HG03280 (cell line): ENCODE measurements around the gene CAPN5.

ENCODE experiments used
- ATAC-seq: cut with Tn5 transposase; IDR thresholded peaks from one replicate; pipeline ENCODE4 v1.9.1; 2021; ENCODE audit warnings: mild to moderate bottlenecking, moderate library complexity; ENCODE audit not compliant: unreplicated experiment

CAPN5 gene

DNA sequence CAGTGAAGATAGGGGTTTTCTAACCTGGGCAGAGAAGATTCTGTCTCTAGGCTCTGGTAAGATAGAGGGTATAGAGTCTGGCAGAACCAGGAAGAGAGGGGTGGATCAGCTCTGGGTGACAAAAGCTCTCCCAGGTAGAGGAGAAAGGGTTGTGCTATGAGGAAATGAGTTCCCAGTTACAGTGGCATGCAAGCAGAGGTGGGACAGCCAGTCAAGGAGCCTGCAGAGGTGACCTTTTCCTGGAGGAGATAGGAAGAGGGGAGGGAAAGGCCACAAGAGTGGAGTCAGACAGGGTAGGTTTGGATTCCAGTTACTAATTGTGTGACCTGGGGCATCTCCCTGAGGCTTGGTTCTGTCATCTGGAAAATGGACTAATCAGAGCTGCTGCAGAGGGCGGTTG is 3.4 kb upstream of the CAPN5 start:
- ATAC-seq, result no peak

DNA sequence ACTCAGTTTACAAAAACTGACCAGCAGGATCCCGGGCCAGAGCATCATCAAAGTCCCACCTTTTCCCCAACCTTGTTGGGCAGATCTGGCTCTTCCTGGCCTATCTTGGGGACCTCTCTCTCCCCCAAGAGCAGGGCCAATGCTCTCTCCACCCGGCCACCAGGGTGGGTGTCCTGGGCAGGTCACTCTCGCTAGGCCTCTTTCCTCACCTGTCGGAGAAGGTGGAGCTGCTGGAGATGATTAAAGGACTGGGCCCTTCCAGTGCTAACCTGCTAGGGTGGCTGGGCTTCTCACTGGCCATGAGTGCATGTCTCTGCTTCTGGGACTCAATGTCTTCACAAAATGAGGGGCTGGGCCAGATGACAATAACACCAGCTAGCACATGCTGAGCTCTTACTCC is 2.9 kb upstream of the CAPN5 start:
- no peak for ATAC-seq

DNA sequence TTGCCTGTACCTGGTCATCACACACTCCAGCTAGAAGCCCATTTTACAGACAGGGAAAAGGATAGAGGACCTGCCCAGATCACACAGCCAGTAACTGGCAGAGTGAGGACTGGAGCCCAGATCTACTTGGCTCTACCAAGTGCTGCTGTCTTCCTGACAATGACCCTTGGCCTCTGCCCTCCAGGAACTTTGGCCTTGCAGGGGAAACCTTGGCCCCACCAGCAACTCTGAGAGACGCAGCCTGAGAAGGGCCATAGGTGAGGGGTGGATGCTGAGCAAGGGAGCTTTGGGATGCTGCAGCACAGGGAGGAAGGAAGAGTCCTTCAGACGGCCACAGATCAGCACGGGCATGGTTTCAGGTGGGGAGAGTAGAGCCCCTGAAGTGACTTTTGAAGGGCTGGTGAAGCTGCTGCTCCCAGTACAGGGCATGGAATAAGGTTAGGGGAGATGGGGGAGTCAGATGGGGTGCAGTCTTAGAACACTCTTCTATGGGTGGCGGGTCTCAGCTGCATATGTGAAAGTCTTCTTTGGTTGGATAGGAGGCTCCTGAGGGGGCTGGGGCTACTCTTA is 2.0 kb upstream of the CAPN5 start:
- ATAC-seq, result no peak

DNA sequence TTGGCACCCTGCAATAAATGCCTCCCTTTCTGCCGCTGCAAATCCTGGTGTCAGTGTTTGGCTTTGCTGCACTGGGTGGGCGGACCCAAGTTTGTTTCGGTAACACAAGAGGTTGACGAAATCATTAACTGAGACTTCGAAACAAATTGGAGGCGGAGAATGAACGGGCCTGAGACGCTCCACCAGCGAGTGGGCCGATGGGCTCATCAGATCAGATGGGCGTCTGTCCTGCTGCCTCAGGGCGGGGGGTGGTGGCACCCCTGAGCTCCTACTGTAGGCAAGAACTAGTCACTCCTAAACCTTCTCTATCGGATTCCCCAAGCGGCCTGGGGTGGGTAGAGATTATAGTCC is 918 bp upstream of the CAPN5 start:
- ATAC-seq, result no peak

DNA sequence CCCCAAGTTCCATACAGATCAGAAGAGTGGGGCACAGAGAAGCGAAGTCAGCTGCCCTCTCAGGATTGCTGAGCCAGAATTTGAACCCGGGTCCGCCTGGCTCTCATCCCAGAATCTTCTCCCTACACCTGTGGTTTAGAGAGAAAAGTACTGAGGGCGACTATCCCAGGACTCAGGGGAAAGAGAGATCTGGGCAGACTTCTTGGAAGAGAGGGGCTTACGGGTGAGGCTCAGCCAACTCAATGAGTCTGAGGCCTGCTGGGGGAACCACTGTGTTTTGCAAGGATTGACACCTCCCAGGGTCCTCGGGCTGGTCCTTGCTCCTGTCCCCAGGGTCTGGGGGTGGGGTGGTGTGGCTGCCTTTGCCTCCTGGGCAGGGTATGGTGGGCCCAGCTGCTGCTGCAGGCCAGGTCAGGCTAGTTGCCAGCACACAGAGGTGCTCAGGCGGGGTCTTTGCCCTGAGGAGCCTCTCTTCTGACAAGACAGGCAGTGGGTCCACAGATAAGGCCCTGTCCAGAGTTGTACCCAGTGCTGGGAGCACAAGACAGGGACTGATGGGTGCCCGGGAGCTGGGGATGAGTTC is 1.2 kb downstream of the CAPN5 start:
- no peak for ATAC-seq

DNA sequence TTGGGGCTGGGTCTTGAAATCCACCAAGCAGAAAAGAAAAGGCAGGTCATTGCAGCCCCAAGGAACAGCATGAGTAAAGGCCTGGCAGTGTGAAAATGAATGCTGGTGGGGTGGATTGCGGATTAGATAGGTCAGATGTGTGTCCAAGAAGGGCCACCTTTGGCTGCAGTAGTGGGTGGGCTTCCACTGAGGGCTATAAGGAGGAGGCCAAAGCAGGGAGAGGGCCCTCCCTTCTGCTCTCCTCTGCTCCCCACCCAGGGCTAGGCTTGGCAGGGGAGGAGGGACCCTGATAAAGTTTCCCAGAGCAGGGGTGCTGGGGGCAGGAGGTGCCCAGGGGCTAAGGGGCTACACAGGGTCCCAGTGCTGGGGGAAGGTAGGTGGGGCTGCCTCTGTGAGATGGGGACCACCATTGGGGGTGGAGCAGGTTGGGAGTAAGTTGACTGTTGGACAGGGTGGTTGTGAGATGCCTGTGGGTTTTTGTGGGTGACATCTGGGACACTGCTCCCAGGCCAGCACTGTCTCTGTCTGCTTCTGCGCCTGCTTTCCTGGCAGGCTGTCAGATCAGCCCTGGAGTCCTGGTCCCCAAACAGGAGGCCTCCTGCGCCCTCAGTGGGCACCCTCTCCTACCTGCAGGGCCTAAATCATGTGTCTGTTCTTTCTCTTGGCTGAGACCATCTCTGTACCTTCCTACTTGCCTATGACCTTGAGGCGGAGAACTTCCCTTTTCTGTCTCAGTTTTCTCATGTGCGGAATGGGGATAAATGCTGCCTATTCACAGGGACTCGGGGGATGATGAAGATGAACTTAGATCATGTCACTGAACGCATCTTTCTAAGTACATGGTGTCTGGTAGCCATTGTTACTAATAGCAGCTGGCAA is 1.9 kb downstream of the CAPN5 start:
- ATAC-seq, result no peak

DNA sequence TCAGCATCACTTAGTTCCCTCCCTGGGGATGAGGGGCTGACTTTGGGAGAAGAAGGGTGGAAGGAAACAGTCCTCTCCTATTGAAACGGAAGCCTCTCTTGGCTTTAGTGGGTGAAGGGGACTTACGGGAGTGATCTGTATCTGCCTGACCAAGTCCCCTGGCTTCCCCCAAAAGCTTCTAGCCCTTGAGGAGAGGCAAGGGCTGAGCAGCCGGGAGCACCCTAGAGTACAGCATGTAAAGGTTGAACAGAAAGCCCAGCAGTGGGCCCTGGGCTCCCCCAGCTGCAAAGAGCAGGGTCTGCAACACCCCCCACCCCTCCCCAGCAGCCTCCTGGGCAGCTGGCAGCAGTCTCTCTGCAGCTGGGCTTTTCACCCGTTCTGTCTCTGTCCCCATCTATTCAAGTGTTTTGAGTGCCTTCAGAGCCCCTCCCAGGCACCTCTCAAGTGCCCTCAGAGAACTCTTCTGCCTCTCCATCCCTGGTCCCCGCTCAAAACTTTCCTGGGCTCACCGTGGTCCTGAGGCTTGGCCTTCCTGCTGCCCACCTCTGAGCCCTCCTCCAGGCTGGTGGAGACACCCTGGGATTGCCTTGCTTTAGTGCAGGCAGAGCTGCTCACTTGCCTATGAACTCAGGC is 2.7 kb downstream of the CAPN5 start:
- ATAC-seq, result no peak

DNA sequence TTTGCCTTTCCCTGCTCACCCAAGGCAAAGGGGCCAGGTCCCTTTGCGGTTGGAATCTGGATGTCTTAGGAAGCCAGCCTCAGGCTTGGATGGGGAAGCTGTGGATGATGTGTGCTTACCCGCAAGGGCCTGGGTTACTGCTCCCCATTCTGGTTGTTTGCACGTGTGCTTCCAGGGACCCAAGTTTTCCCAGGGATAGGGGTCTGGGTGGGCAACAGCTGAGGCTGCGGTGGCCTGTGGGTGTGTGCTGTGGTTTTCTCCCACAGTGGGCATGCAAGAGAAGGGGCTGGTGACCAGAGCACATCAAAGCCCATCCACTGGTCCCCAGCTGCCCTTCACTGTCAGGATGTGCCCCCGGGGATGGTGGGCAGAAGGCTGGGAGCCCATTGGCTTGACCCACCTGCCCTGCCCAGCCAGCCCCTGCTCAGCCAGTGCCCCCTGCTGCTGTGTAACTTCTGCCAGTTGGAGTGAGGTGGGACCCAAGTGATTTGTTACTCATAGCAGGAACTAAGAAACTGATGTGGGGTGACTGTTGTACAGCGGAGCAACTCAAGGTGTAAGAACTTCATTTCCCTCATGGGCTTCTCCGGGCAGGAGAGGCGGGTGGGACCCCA is 3.3 kb downstream of the CAPN5 start:
- ATAC-seq, result no peak

DNA sequence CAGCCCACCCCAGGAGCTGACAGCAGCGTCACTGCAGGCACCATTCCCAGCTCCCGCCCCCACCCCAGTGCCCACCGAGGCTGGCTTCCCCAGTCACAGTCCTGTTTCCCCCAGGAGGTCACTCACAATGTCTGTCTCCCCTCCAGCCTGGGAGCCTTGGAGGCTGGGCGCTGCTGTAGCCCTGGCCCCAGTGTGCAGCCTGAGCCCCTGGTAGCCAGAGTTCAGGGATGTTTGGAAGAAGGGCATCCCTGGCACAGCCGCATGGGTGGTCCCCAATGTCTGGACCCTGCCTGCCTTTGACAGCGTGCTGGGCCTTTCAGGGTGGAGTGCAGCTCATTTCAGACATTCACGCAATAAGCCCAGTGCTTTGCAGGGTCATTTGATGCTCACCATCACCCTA is 4.3 kb downstream of the CAPN5 start:
- no peak for ATAC-seq

DNA sequence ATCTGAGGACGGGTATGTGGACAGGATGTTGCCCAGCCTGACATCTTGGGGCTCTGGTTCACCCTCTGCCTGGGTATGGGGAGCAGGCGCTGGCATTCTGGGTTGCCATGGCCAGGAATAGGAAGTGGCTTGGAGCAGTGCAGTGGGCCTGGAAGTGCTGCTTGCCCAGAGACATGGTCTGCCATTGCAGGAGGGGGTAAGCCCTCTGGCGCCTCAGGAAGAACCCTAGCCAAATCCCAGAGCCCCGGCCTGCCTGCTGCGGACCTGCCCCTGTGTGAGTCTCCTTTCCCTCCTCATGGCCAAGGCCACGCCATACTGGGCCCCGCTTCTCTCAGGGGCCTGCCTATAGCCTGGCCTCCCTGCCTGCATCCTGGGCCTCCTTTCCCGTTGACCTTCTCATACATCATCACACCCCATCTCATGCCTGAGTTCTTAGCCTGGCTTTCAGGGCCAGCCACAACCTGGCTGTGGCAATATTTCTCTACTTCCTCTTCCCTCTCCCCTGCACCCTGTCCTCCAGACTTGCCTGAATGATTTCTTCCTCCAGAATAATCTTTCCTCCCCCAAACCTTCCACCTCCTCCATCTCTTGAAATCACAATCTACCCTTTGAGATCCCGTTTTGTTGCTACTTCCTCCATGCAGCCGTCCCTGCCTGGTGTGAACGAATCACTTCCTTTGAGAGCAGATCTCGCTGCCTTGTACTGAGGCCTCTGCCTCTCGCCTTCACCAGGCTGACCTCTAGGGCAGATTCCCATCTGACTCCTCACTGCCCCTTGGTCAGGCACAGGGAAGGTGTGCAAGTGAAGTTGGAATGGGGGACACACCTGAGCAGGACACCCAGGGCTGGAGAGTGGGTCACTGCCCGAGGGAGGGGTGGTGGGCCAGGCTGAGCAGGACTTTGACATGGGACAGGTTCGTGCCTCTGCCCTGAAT is 5.2 kb downstream of the CAPN5 start:
- no peak for ATAC-seq

DNA sequence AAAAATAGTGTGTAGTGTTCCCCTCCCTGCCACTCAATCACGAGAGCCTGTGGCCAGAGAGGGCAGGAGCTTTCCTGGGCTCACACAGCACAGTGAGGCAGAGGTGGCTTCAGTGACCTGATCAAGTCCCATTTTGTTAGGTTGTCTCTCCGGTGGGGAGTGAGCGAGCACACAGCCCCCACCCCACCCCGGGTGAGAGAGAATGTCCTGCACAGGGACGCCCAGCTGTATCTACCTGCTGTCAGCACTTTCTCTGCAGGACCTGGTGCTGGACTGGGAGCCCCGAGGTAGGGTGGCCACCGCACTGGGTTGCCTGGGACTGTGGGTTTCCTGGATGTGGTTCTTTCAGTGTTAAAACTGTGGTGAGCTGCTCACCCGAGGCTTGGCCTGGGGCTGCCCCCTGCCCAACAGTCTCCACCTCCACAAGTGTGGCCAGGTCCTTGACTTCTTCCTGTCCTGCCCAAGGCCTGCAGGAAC is 6.1 kb downstream of the CAPN5 start:
- ATAC-seq, result no peak

DNA sequence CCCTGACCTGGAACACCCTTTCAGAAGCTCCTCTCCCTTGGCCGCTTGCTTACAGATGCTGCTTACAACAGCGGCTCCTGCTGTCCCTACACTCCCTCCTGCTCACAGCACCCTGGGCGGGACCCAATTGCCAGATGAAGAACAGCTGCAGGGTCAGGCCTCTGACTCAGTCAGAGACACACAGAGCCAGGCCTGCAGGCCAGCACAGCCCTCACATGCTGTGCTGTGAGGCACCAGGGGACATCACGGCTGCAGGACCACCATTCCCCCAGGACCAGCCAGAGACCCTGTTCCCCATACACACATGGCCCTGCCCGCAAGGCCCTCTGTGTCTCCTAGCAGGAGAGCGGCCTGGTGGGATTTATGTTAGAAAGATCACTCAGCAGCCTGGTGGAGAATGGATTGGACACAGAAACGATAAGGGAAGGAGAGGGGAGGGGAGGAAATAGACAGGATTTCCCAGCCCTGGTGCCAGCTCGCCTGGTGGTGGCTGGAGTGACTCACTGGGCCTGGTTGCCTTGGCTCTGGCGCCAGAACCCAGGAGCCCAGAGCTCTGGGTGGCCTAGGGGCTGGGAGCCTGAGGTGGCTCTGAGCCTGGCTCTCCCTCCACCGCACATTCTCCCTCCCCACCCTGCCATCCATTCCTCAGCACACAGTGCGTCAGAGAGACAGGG is 6.7 kb downstream of the CAPN5 start:
- no peak for ATAC-seq

DNA sequence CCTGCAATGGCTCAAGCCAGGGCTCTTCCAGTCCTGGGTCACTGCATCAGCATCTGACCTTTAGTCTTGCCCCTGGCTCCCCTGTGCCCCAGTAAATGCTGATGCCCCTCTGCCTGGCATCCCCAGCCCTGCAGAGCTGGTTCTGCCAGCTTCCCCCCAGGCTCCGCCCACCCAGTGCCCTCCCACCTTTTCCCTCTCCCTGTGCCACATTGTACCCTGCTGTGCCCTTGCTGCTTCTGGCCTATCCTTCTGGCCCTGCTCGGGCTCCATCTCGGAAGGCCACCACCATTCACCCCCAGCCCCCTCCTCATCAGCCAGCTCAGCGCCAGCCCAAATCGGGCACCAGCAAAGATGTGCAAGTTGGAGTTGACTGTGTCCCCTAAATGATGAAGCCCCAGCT is 7.4 kb downstream of the CAPN5 start:
- ATAC-seq, result no peak

DNA sequence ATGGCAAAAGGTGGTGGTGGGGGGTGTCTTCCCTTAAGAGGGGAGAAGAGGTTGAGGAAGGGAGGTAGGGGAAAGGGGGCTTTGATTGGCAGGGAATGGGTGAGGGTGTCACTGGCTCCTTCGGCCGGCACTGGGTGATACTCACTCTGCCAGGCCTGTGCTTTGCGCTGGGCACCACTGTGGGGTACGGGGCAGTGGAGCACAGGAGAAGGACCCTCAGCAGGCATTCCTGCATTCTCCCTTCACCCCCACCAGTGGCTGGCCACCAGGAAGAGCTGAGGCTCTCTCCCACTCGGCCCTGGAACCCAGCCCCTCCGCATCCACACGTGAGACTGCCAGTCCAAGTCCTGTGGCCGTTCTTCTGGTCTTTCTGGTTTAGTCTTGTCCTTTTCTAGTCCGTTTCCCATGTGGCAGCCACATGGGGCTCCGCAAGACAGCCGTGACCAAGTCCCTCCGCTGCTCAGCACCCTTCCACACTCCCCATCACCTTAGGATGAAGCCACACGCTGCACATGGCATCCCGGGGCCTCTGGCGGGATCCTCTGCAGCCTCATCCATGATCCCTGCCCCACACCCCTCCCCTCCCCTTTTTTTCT is 8.0 kb downstream of the CAPN5 start:
- ATAC-seq, result no peak

DNA sequence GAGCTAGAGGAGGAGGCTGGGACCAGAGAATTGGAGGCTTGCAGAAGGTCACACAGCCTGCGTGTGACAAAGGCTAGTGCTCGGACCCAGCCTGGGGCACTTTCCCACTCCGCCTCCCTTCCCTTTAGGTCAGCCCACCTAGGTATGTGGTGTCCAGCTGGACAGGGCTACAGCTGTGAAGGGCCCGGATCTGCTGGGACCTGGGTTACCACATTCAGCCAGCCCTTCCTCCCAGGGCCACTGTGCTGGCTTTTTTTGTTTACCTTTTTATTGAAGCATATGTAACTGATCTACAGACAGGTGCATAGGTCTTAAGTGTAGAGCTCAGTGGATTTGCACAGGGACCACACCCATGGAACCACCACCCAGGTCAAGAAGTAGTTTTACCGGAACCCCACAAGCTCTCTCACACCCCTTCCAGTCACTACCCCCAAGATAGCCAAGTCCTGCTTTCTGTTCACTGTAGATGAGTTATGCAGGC is 8.7 kb downstream of the CAPN5 start:
- no peak for ATAC-seq

DNA sequence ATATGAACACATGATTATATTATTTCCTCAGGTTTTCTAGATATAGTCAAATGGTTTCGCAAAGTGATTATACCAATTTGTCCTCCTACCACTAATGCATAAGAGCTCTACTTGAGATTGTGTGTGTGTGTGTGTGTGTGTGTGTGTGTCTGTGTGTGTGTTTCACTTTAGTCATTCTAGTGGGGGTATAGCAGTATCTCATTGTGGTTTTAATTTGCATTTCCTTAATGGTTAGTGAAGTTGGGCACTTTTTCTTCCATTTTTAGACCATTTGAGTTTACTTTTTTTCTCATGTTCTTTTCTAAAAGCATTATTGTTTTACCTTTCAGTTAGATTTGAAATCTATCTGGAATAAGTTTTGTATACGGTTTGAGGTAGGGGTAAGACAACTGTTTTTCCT is 12.9 kb downstream of the CAPN5 start:
- ATAC-seq, result no peak

DNA sequence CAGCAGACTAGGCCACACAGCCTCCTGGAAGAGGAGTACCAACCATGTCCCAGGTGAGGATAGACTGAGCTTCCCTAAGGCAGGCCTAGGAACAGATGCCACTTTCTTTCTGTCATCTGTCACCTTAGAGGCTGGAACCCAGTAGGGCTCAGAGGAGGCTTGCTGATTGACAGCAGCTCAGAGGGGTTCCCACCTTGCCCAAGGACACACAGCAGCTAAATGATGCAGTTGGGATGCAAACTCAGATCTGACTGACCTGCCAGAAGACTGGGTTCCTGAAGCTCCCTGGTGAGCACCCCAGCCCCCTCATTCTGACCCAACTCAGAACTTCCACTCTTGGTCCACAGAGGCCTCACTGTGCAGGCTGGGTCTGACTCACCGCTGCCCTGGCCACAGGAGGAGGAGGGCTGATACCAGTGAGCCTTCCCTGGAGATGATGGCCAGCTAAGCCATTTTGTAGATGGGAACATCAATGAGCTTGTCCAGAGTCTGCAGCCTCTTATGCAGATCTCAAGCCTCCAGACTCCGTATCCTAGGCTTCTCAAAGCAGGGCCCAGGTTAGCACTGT is 14.0 kb downstream of the CAPN5 start:
- no peak for ATAC-seq

DNA sequence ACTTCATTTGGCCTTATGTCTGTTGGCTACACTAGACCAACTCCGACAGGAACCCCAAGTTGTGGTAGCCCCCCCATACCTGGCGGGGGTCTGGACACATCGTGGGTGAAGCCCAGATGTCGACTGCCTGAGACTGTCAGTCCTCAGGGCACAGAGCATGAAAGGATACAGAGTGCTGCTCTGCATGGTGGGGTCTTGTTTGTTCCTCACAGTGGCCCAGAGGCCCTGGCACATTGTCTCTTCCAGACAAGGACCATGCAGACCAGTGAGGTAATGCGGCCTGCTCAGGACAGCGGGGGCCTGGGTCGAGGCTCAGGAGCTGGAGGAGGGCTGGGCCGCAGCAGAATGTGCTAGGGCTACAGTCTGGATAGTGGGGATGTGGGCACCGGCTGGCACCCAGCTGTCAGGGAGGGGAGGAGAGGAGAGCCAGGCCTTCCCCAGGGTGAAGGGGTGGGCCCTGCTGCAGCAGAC is 14.6 kb downstream of the CAPN5 start:
- no peak for ATAC-seq
